Karpas-422 (cell line): ENCODE measurements around the gene ANKIB1. TPM values are rescaled to one million over a fixed set of nuclear protein-coding genes. Genes with fewer than 3 reads are reported as not detected.
"Not testable (repeated sequence)": the region's sequence is repeated elsewhere in the genome, so short reads cannot be mapped to it uniquely, and the experiment has no call there.

Experiments
- DNase-seq: peaks from one replicate; pipeline ENCODE4 v3.0.0-alpha.2; 2015
- H2AFZ ChIP-seq: fragments of 200-600 bp; sonication (generic); 2 replicates; pipeline ENCODE4 v1.6.1; 2014; ENCODE audit warnings: antibody characterized with exemption, low read length, mixed read lengths
- H3K27ac ChIP-seq: fragments of 200-600 bp; sonication (generic); 2 replicates; pipeline ENCODE4 v1.5.1; 2014; ENCODE audit warnings: mild to moderate bottlenecking, low read length, moderate library complexity
- H3K27me3 ChIP-seq: fragments of 200-600 bp; sonication (generic); 2 replicates; pipeline ENCODE4 v1.6.1; 2014; ENCODE audit warnings: low read length, mixed read lengths
- H3K36me3 ChIP-seq: fragments of 200-600 bp; sonication (generic); 2 replicates; pipeline ENCODE4 v1.6.1; 2014; ENCODE audit warnings: low read length, mixed read lengths; ENCODE audit not compliant: insufficient read depth
- H3K4me1 ChIP-seq: fragments of 200-600 bp; sonication (generic); 2 replicates; pipeline ENCODE4 v1.6.1; 2014; ENCODE audit warnings: mild to moderate bottlenecking, low read length, mixed read lengths
- H3K4me2 ChIP-seq: fragments of 200-600 bp; sonication (generic); 2 replicates; pipeline ENCODE4 v1.6.1; 2014; ENCODE audit warnings: low read length, low read depth, mild to moderate bottlenecking; ENCODE audit not compliant: poor library complexity, severe bottlenecking
- H3K4me3 ChIP-seq: fragments of 200-600 bp; sonication (generic); 2 replicates; pipeline ENCODE4 v1.5.1; 2014; ENCODE audit warnings: mild to moderate bottlenecking, antibody characterized with exemption, low read length, mixed read lengths
- H3K79me2 ChIP-seq: fragments of 200-600 bp; sonication (generic); 2 replicates; pipeline ENCODE4 v1.6.1; 2014; ENCODE audit warnings: mild to moderate bottlenecking, low read length, mixed read lengths
- H3K9ac ChIP-seq: fragments of 200-600 bp; sonication (generic); 2 replicates; pipeline ENCODE4 v1.6.0; 2014; ENCODE audit warnings: low read length
- H3K9me2 ChIP-seq: fragments of 200-600 bp; sonication (generic), shearing (Covaris generic); replicated peaks from 2 replicates; pipeline ENCODE4 v1.6.0; 2014; ENCODE audit warnings: mild to moderate bottlenecking, low read length, moderate library complexity; ENCODE audit not compliant: insufficient read depth
- H3K9me3 ChIP-seq: fragments of 300-700, 200-600 bp; sonication (generic); 2 replicates; pipeline ENCODE4 v1.6.1; 2014; ENCODE audit warnings: low read length, mixed read lengths
- H4K20me1 ChIP-seq: fragments of 200-600 bp; sonication (generic); 2 replicates; pipeline ENCODE4 v1.6.1; 2014; ENCODE audit warnings: mild to moderate bottlenecking, antibody characterized with exemption, low read length, low read depth; ENCODE audit not compliant: insufficient read depth
- total RNA-seq: library from RNA; depleted of rRNA; stranded (reverse); fragments of >200 nt; shearing (Covaris generic); gene quantifications from 2 replicates; pipeline ENCODE4 v1.2.3, GENCODE V29; 2014; ENCODE audit warnings: low replicate concordance

ANKIB1 gene
- total RNA-seq, 1 experiment from 2014 or later: 52.7 TPM

- Histone ChIP-seq H3K27ac (no peak overlapping the region), H4K20me1 (no peaks in the 10 kb centered on the region), H3K9ac (no peak overlapping the region), H3K4me2 (no peak overlapping the region), H3K9me3 (no peaks in the 10 kb centered on the region), H3K79me2 (no peaks in the 10 kb centered on the region), H2AFZ (no peak overlapping the region), H3K36me3 (no peaks in the 10 kb centered on the region), H3K27me3 (no peaks in the 10 kb centered on the region), H3K4me3 (no peak overlapping the region), H3K4me1 (peaks cover 10% of the 10 kb centered on the region), H3K9me2 (no peaks in the 10 kb centered on the region)
- no peak for DNase-seq
These were observed 191.1 kb downstream of the ANKIB1 start for GRCh38 chr7:92436612-92437445.

DNA sequence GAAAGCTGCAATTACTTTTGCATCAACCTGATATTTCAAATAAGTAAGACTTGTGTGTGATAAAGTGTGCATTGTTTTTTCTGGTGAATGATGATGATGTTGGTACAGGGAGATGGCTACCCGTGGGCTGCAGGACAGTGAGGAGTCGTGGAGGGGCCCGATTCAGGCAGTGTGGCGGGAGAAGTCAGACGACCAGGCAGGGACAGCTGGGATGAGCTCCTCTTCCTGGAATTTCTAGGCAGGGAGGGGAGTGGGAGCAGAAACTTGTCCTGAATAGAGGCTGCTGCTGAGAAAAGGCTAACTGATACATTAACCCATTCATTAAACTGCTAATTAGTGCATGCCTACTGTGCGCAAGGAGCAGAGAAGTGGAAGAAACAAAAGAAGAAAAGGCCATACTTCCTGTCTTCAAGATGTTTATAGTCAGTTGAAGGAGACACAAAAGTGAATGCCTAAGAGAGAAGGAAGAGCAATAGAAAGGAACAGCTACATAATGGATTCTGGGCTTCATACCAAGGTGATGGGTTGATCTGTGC, 192.2 kb downstream of the ANKIB1 start:
- Histone ChIP-seq H4K20me1 (no peaks in the 10 kb centered on the region), H3K9me2 (no peaks in the 10 kb centered on the region), H3K9me3 (no peaks in the 10 kb centered on the region), H2AFZ (no peak overlapping the region), H3K79me2 (no peaks in the 10 kb centered on the region), H3K27ac (no peak overlapping the region), H3K27me3 (no peaks in the 10 kb centered on the region), H3K36me3 (no peaks in the 10 kb centered on the region), H3K4me3 (no peak overlapping the region), H3K9ac (no peak overlapping the region), H3K4me2 (no peak overlapping the region), H3K4me1 (peaks cover 10% of the 10 kb centered on the region)
- DNase-seq: no peak

DNA sequence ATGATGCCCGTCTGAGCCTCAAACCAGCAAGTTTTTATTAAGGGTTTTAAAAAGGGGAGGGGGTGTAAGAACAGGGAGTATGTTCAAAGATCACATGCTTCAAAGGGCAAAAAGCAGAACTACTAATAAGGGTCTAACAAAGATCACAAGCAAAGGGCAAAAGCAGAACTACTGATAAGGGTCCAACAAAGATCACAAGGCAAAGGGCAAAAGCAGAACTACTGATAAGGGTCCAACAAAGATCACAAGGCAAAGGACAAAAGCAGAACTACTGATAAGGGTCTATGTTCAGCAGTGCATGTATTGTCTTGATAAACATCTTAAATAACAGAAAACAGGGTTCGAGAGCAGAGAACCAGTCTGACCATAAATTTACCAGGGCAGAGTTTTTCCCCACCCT, 196.9 kb downstream of the ANKIB1 start:
- H3K9me2 ChIP-seq, H3K27me3 ChIP-seq, H3K9me3 ChIP-seq, H3K27ac ChIP-seq, DNase-seq, H3K36me3 ChIP-seq, H3K9ac ChIP-seq, H3K4me2 ChIP-seq, H3K79me2 ChIP-seq, H3K4me3 ChIP-seq, H4K20me1 ChIP-seq, H2AFZ ChIP-seq: not testable (repeated sequence)
- H3K4me1 ChIP-seq: peaks cover 18% of the 10 kb centered on the region

DNA sequence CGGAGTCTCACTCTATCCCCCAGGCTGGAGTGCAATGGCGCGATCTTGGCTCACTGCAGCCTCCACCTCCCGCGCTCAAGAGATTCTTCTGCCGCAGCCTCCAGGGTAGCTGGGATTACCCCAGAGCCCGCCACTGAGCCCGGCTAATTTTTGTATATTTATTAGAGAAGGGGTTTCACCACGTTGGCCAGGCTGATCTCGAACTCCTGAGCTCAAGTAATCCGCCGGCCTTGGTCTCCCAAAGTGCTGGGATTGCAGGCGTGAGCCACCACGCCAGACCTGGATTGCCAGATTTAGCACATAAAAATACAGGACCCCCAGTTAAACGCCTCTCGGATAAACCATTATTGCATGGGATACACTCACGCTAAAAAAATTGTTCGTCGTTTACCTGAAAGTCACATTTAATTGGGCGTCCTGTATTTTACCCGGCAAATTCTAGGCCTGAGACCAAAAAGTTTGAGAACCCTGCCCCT, 201.1 kb downstream of the ANKIB1 start:
- peak overlapping the region; percentile 99 for H3K9ac ChIP-seq
- no peaks in the 10 kb centered on the region for H3K9me3 ChIP-seq
- peak overlapping the region; percentile 91 for H2AFZ ChIP-seq
- no peak overlapping the region; the same call in 1 of the 2 replicates for H3K27ac ChIP-seq
- H3K79me2 ChIP-seq: peaks cover 18% of the 10 kb centered on the region
- peaks cover 18% of the 10 kb centered on the region for H3K4me1 ChIP-seq
- H3K27me3 ChIP-seq: no peaks in the 10 kb centered on the region
- no peaks in the 10 kb centered on the region for H3K9me2 ChIP-seq
- no peaks in the 10 kb centered on the region for H4K20me1 ChIP-seq
- no peak for DNase-seq
- peaks cover 17% of the 10 kb centered on the region for H3K36me3 ChIP-seq
- H3K4me3 ChIP-seq: peak overlapping the region; percentile 95
- H3K4me2 ChIP-seq: peak overlapping the region; percentile 98

GRCh38 chr7:92447345-92448204, 201.8 kb downstream of the ANKIB1 start, which contains the start of gene GATAD1:
Gene GATAD1, plus strand, starts transcription at chr7:92447482. Its CDS starts 248 bp downstream, at chr7:92447730.
- Histone ChIP-seq H3K4me3 (peak within 1 kb of the TSS; percentile 95), H3K27ac (peak within 1 kb of the TSS; percentile 80)

GRCh38 chr7:92448205-92448747, 202.5 kb downstream of the ANKIB1 start:
- H3K9ac ChIP-seq: peak overlapping the region; percentile 99
- peak overlapping the region; percentile 91 for H2AFZ ChIP-seq
- H3K4me1 ChIP-seq: peaks cover 18% of the 10 kb centered on the region
- peaks cover 18% of the 10 kb centered on the region for H3K79me2 ChIP-seq
- peak overlapping the region; percentile 95 for H3K4me3 ChIP-seq
- DNase-seq: peak; percentile 83
- H3K27ac ChIP-seq: peak overlapping the region; percentile 80
- peaks cover 18% of the 10 kb centered on the region for H3K36me3 ChIP-seq
- no peaks in the 10 kb centered on the region for H3K9me2 ChIP-seq
- peak overlapping the region; percentile 98 for H3K4me2 ChIP-seq
- H3K27me3 ChIP-seq: no peaks in the 10 kb centered on the region
- H4K20me1 ChIP-seq: no peaks in the 10 kb centered on the region
- no peaks in the 10 kb centered on the region for H3K9me3 ChIP-seq

More at GRCh38 chr7:92447345-92448204, 201.8 kb downstream of the ANKIB1 start, which contains the start of gene GATAD1:
- no peaks in the 10 kb centered on the region for H3K9me3 ChIP-seq
- peak within 1 kb of the TSS; percentile 99 for H3K9ac ChIP-seq
- no peaks in the 10 kb centered on the region for H4K20me1 ChIP-seq
- H3K4me1 ChIP-seq: peaks cover 18% of the 10 kb centered on the region
- H3K36me3 ChIP-seq: peaks cover 18% of the 10 kb centered on the region
- no peaks in the 10 kb centered on the region for H3K27me3 ChIP-seq
- no peaks in the 10 kb centered on the region for H3K9me2 ChIP-seq
- H2AFZ ChIP-seq: peak within 1 kb of the TSS; percentile 91
- peaks cover 18% of the 10 kb centered on the region for H3K79me2 ChIP-seq
- peak within 1 kb of the TSS; percentile 98 for H3K4me2 ChIP-seq
- peak; percentile 96 for DNase-seq
